NB4 (cell line): Measurements from ENCODE around the gene IGSF8.

Experiments
- MYC ChIP-seq: IDR thresholded peaks from 2 replicates; pipeline ENCODE4 v1.6.1; 2011; ENCODE audit warnings: low read depth, low read length
- POLR2A ChIP-seq: IDR thresholded peaks from 2 replicates; pipeline ENCODE4 v1.6.1; 2011; ENCODE audit warnings: mild to moderate bottlenecking; ENCODE audit not compliant: insufficient read length; ENCODE audit errors: extremely low read depth
- TF ChIP-seq, protein P1 (sequence below): IDR thresholded peaks from one replicate; pipeline ENCODE4 v1.5.1; 2012; ENCODE audit warnings: low read depth, low read length

DNA sequence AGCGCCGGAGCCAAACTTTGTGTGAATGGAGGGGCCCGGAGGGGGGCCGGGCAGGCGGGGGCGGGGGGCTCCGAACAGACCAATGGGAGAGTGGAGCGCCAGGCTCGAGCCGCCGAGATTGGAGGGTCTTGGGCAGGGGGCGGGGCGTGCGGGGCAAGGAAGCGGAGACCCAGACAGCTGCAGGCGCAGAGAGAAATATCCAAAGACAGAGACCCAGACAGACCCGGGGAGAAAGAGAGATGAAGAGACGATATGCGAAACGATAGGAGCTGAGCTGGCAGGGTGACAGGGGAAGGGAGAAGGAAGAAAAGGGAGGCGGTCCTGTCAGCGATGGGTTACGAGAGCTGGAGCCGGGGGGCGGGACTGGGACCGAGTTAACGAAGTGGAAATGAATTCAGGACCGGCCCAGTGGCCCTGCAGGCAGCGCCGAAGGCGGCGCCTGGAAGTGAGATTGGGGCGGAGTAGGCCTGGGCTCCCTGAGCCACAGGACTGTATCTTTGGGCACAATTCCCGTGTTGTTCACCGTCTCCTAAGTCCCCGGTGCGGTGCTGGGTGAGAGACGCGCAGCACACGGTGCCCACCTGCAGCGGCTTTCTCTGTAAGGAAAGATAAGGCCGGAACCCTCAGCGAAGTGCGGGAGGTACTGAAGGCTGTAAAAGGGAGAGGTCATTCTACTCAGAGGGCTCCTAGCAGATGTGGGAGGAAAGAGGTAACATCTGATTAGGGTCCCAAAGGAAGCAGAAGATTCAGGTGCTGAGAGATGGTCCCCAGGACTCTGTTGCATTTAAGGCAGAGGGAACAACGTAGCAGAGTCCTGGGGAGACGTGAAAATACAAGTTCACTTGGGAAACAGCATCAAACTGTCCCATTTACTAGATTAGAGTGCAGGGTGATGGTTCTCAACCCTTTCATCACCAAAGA, 27.9 kb downstream of the IGSF8 start:
- TF ChIP-seq, protein P1, sequence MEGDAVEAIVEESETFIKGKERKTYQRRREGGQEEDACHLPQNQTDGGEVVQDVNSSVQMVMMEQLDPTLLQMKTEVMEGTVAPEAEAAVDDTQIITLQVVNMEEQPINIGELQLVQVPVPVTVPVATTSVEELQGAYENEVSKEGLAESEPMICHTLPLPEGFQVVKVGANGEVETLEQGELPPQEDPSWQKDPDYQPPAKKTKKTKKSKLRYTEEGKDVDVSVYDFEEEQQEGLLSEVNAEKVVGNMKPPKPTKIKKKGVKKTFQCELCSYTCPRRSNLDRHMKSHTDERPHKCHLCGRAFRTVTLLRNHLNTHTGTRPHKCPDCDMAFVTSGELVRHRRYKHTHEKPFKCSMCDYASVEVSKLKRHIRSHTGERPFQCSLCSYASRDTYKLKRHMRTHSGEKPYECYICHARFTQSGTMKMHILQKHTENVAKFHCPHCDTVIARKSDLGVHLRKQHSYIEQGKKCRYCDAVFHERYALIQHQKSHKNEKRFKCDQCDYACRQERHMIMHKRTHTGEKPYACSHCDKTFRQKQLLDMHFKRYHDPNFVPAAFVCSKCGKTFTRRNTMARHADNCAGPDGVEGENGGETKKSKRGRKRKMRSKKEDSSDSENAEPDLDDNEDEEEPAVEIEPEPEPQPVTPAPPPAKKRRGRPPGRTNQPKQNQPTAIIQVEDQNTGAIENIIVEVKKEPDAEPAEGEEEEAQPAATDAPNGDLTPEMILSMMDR = no peak
- TF ChIP-seq POLR2A (no peak), MYC (no peak)
